HCT116 (cell line): ENCODE results near the gene ABI3. TPM values are rescaled to one million over a fixed set of nuclear protein-coding genes. Genes with fewer than 3 reads are reported as not detected.

Source experiments
- ATAC-seq: fragments of 200-7000 bp; cut with Tn5 transposase; 2 replicates; pipeline ENCODE4 v1.9.1; 2020; ENCODE audit warnings: mild to moderate bottlenecking, moderate library complexity
- BruUV-seq: library from RNA; stranded (reverse); fragments of 400-500 nt; replicated peaks from 2 replicates; lab custom pipeline; 2021; lab: Mats Ljungman, UMichigan
- CTCF ChIA-PET: fragments of 300-600 bp; sonication (Branson Sonifier 250); formaldehyde crosslinking; loops from one replicate; lab custom pipeline; 2021; ENCODE audit warnings: antibody characterized with exemption; lab: Charles Lee
- POLR2A ChIA-PET: fragments of 300-600, 350-600 bp; sonication (Branson Sonifier 250); formaldehyde crosslinking; loops from one replicate; lab custom pipeline; 2021; ENCODE audit warnings: antibody characterized with exemption; lab: Charles Lee
- RAD21 ChIA-PET, 2 experiments: fragments of 300-600 bp; sonication (Branson Sonifier 250); formaldehyde crosslinking; loops; one replicate each; lab custom pipeline; 2023; ENCODE audit warnings: low total read pairs in 2 of 2; ENCODE audit not compliant: uncharacterized antibody in 2 of 2, unreplicated experiment in 2 of 2, low non-redundant PET in 1 of 2; lab: Charles Lee
- DNase-seq: peaks from one replicate; pipeline ENCODE4 v3.0.0-alpha.2; 2010; ENCODE audit warnings: low read depth, low spot score
- H2AFZ ChIP-seq: fragments of 200-600 bp; shearing (Covaris generic), sonication (generic); 2 replicates; pipeline ENCODE4 v1.6.1; 2017; ENCODE audit warnings: low read depth, mixed run types, mixed read lengths, antibody characterized with exemption, low read length; ENCODE audit not compliant: poor library complexity, severe bottlenecking
- H3K27ac ChIP-seq: 2 replicates; pipeline ENCODE4 v1.5.1; 2012; ENCODE audit warnings: low read depth, low read length
- H3K27me3 ChIP-seq: fragments of 200-600 bp; sonication (generic); 2 replicates; pipeline ENCODE4 v1.6.1; 2016; ENCODE audit warnings: mixed run types, low read length, mixed read lengths; ENCODE audit not compliant: insufficient read depth
- H3K36me3 ChIP-seq, 2 experiments: fragments of 200-500 bp in 1 of 2; fragments of 200-600 bp in 1 of 2; sonication (Bioruptor generic) in 1 of 2; sonication (generic) in 1 of 2; 2 replicates each; pipeline versions ENCODE4 v1.5.1 to v1.6.1; 2014 to 2016; ENCODE audit warnings: low read length in 2 of 2, inconsistent platforms in 1 of 2, mixed read lengths in 1 of 2, mixed run types in 1 of 2; ENCODE audit not compliant: insufficient read depth in 2 of 2, control insufficient read depth in 1 of 2
- H3K4me1 ChIP-seq, 2 experiments: fragments of 200-600 bp in 1 of 2; sonication (generic) in 1 of 2; 2 replicates each; pipeline versions ENCODE4 v1.5.1 to v1.6.1; 2012 to 2017; ENCODE audit warnings: low read length in 2 of 2, inconsistent platforms in 1 of 2, mild to moderate bottlenecking in 1 of 2, mixed read lengths in 1 of 2, mixed run types in 1 of 2, moderate library complexity in 1 of 2; ENCODE audit not compliant: insufficient read depth in 2 of 2, control insufficient read depth in 1 of 2
- H3K4me2 ChIP-seq: fragments of 200-600 bp; sonication (generic); 2 replicates; pipeline ENCODE4 v1.6.1; 2017; ENCODE audit warnings: mixed run types, low read length, mixed read lengths
- H3K4me3 ChIP-seq, 2 experiments: fragments of 200-600 bp in 1 of 2; sonication (generic) in 1 of 2; replicated peaks in 1 of 2; 2 replicates each; pipeline ENCODE4 v1.5.1; 2011 to 2016; ENCODE audit warnings: low read length in 2 of 2, control low read depth in 1 of 2, low read depth in 1 of 2, mild to moderate bottlenecking in 1 of 2, mixed read lengths in 1 of 2, mixed run types in 1 of 2
- H3K79me2 ChIP-seq: fragments of 200-600 bp; sonication (generic); 2 replicates; pipeline ENCODE4 v1.6.1; 2017; ENCODE audit warnings: mild to moderate bottlenecking, mixed run types, low read length, moderate library complexity, mixed read lengths; ENCODE audit not compliant: insufficient read depth
- H3K9ac ChIP-seq: fragments of 200-600 bp; sonication (generic); 2 replicates; pipeline ENCODE4 v1.6.1; 2016; ENCODE audit warnings: low read length, mixed read lengths
- H3K9me2 ChIP-seq: fragments of 200-600 bp; sonication (generic), shearing (Covaris generic); 2 replicates; pipeline ENCODE4 v1.6.1; 2017; ENCODE audit warnings: mixed run types, mild to moderate bottlenecking, moderate library complexity; ENCODE audit not compliant: insufficient read depth
- H3K9me3 ChIP-seq, 2 experiments: fragments of 200-500 bp in 1 of 2; fragments of 200-600 bp in 1 of 2; sonication (Bioruptor generic) in 1 of 2; sonication (generic) in 1 of 2; 2 replicates each; pipeline ENCODE4 v1.6.1; 2014 to 2017; ENCODE audit warnings: low read length in 2 of 2, mixed read lengths in 2 of 2, inconsistent platforms in 1 of 2, low read depth in 1 of 2, mild to moderate bottlenecking in 1 of 2, mixed run types in 1 of 2, moderate library complexity in 1 of 2; ENCODE audit not compliant: control insufficient read depth in 1 of 2, insufficient read depth in 1 of 2
- H4K20me1 ChIP-seq: fragments of 200-600 bp; sonication (generic), shearing (Covaris generic); 2 replicates; pipeline ENCODE4 v1.6.1; 2017; ENCODE audit warnings: mixed run types, mild to moderate bottlenecking, moderate library complexity; ENCODE audit not compliant: insufficient read depth
- ATF3 ChIP-seq: IDR thresholded peaks from 2 replicates; pipeline ENCODE4 v1.6.1; 2012
- CBX3 ChIP-seq: IDR thresholded peaks from 2 replicates; pipeline ENCODE4 v1.6.1; 2012; ENCODE audit warnings: low read depth
- CEBPB ChIP-seq: IDR thresholded peaks from 2 replicates; pipeline ENCODE4 v1.6.1; 2012; ENCODE audit warnings: low read depth
- EGR1 ChIP-seq: IDR thresholded peaks from 2 replicates; pipeline ENCODE4 v1.6.1; 2012; ENCODE audit warnings: low read depth
- EZH2 ChIP-seq: fragments of 200-600 bp; sonication (generic); IDR thresholded peaks from 2 replicates; pipeline ENCODE4 v1.6.1; 2017; ENCODE audit warnings: antibody characterized with exemption, mixed run types
- EZH2phosphoT487 ChIP-seq: fragments of 200-600 bp; IDR thresholded peaks from 2 replicates; pipeline ENCODE4 v1.6.1; 2018; ENCODE audit warnings: antibody characterized with exemption, borderline replicate concordance
- FOSL1 ChIP-seq: IDR thresholded peaks from 2 replicates; pipeline ENCODE4 v1.6.1; 2012; ENCODE audit warnings: low read depth
- JUND ChIP-seq: IDR thresholded peaks from 2 replicates; pipeline ENCODE4 v1.6.1; 2012
- MAX ChIP-seq: IDR thresholded peaks from 2 replicates; pipeline ENCODE4 v1.6.1; 2012
- POLR2A ChIP-seq: IDR thresholded peaks from 2 replicates; pipeline ENCODE4 v1.7.0; 2011; ENCODE audit warnings: borderline replicate concordance; ENCODE audit not compliant: insufficient read depth, insufficient read length; ENCODE audit errors: extremely low read depth
- REST ChIP-seq: IDR thresholded peaks from 2 replicates; pipeline ENCODE4 v1.6.1; 2012; ENCODE audit warnings: low read depth
- SIN3A ChIP-seq: IDR thresholded peaks from 2 replicates; pipeline ENCODE4 v1.6.1; 2012; ENCODE audit warnings: low read depth
- SRF ChIP-seq: IDR thresholded peaks from 2 replicates; pipeline ENCODE4 v1.6.1; 2012; ENCODE audit warnings: low read depth
- YY1 ChIP-seq: IDR thresholded peaks from 2 replicates; pipeline ENCODE4 v1.6.1; 2011; ENCODE audit warnings: low read length, low read depth, moderate library complexity, mild to moderate bottlenecking; ENCODE audit not compliant: insufficient replicate concordance; ENCODE audit errors: extremely low read depth
- ZBTB33 ChIP-seq: IDR thresholded peaks from 2 replicates; pipeline ENCODE4 v1.6.1; 2011; ENCODE audit warnings: mild to moderate bottlenecking, low read length, moderate library complexity; ENCODE audit not compliant: insufficient replicate concordance; ENCODE audit errors: extremely low read depth
- ZFX ChIP-seq: fragments of 450-650 bp; IDR thresholded peaks from 2 replicates; pipeline ENCODE4 v1.6.1; 2017
- ZNF274 ChIP-seq: fragments of 200-500 bp; sonication (Bioruptor generic); IDR thresholded peaks from 2 replicates; pipeline ENCODE4 v1.6.1; 2014; ENCODE audit warnings: mild to moderate bottlenecking, low read depth, low read length, inconsistent platforms
- intact Hi-C: fragments of 100-400 bp; cut with micrococcal nuclease; formaldehyde crosslinking; loops from 2 replicates; pipeline ENCODE4 v1.10.0; 2022
- total RNA-seq: library from RNA; stranded (reverse); gene quantifications from one replicate; pipeline ENCODE4 v1.2.1, GENCODE V29; 2021; ENCODE audit not compliant: unreplicated experiment

ABI3 gene
- total RNA-seq, 1 experiment from 2014 or later, result 0.12 TPM

- Histone ChIP-seq H3K9me2 (no peaks in the 10 kb centered on the region), H3K79me2 (no peaks in the 10 kb centered on the region), H4K20me1 (no peaks in the 10 kb centered on the region), H3K4me2 (no peak overlapping the region), H3K9me3 (no peaks in the 10 kb centered on the region), H3K27me3 (no peaks in the 10 kb centered on the region), H2AFZ (no peak overlapping the region), H3K27ac (no peak overlapping the region), H3K4me3 (no peak overlapping the region), H3K9ac (no peak overlapping the region), H3K36me3 (no peaks in the 10 kb centered on the region), H3K4me1 (no peaks in the 10 kb centered on the region)
- ChIA-PET CTCF (no interaction called here), RAD21 (no interaction called here), POLR2A (interaction anchor here (1.7 kb wide), 1 partner anchor 20 kb away, joined by 4 read pairs; no protein-coding TSS in a partner anchor)
- ATAC-seq, result no peak
- TF ChIP-seq EGR1 (no peak), SRF (no peak), ATF3 (no peak), SIN3A (no peak), ZNF274 (no peak), POLR2A (no peak), CBX3 (no peak), FOSL1 (no peak), ZFX (no peak), CEBPB (no peak), EZH2phosphoT487 (no peak), MAX (no peak), ZBTB33 (no peak), JUND (no peak), YY1 (no peak), EZH2 (no peak), REST (no peak)
- BruUV-seq, result no TSS peak
- intact Hi-C loops, result no loop called here
- no peak for DNase-seq
Observed at GRCh38 chr17:49240619-49241018, 30.1 kb downstream of the ABI3 start.
